MM.1S (cell line): ENCODE results near the gene C9orf43.
"Not testable (repeated sequence)": the region's sequence is repeated elsewhere in the genome, so short reads cannot be mapped to it uniquely, and the experiment has no call there.

Source experiments
- DNase-seq: peaks from one replicate; pipeline ENCODE4 v3.0.0-alpha.2; 2015
- H2AFZ ChIP-seq: fragments of 300-600 bp; sonication (generic); 2 replicates; pipeline ENCODE4 v1.6.0; 2016; ENCODE audit warnings: antibody characterized with exemption, low read length
- H3F3A ChIP-seq: fragments of 300-600 bp; sonication (generic); 2 replicates; pipeline ENCODE4 v1.6.1; 2016; ENCODE audit warnings: mild to moderate bottlenecking, antibody characterized with exemption, low read length, moderate library complexity, mixed read lengths; ENCODE audit not compliant: insufficient read depth
- H3K27ac ChIP-seq: fragments of 300-600 bp; sonication (generic); 2 replicates; pipeline ENCODE4 v1.5.1; 2016; ENCODE audit warnings: mild to moderate bottlenecking, low read length
- H3K27me3 ChIP-seq: fragments of 300-600 bp; sonication (generic); replicated peaks from 2 replicates; pipeline ENCODE4 v1.6.0; 2016; ENCODE audit warnings: low read length; ENCODE audit not compliant: insufficient read depth
- H3K36me3 ChIP-seq: fragments of 300-600 bp; sonication (generic); replicated peaks from 2 replicates; pipeline ENCODE4 v1.6.1; 2016; ENCODE audit warnings: mild to moderate bottlenecking, low read length, mixed read lengths; ENCODE audit not compliant: insufficient read depth
- H3K4me1 ChIP-seq: fragments of 300-600 bp; sonication (generic); 2 replicates; pipeline ENCODE4 v1.6.1; 2016; ENCODE audit warnings: low read length, mixed read lengths
- H3K4me2 ChIP-seq: fragments of 300-600 bp; sonication (generic); 2 replicates; pipeline ENCODE4 v1.6.0; 2016; ENCODE audit warnings: low read depth, low read length
- H3K4me3 ChIP-seq: fragments of 300-600 bp; sonication (generic); 2 replicates; pipeline ENCODE4 v1.5.1; 2016; ENCODE audit warnings: low read length, mixed read lengths
- H3K79me2 ChIP-seq: fragments of 300-600 bp; sonication (generic); 2 replicates; pipeline ENCODE4 v1.6.1; 2016; ENCODE audit warnings: mixed run types, low read length, mixed read lengths
- H3K9ac ChIP-seq: fragments of 300-600 bp; sonication (generic); 2 replicates; pipeline ENCODE4 v1.6.1; 2016; ENCODE audit warnings: low read length, mixed read lengths
- H3K9me2 ChIP-seq: fragments of 300-600 bp; sonication (generic); replicated peaks from 2 replicates; pipeline ENCODE4 v1.6.1; 2016; ENCODE audit warnings: mild to moderate bottlenecking, low read length, mixed read lengths; ENCODE audit not compliant: insufficient read depth
- H3K9me3 ChIP-seq: fragments of 300-600 bp; sonication (generic); replicated peaks from 2 replicates; pipeline ENCODE4 v1.6.1; 2016; ENCODE audit warnings: mild to moderate bottlenecking, low read length, mixed read lengths; ENCODE audit not compliant: insufficient read depth
- H4K20me1 ChIP-seq: fragments of 300-600 bp; sonication (generic); 2 replicates; pipeline ENCODE4 v1.6.1; 2016; ENCODE audit warnings: mild to moderate bottlenecking, low read length, moderate library complexity, mixed read lengths; ENCODE audit not compliant: insufficient read depth
- EZH2 ChIP-seq: fragments of 300-600 bp; sonication (generic); optimal IDR thresholded peaks from 2 replicates; pipeline ENCODE3; 2017; ENCODE audit warnings: low read depth, mild to moderate bottlenecking, antibody characterized with exemption, low read length, mixed read lengths
- EZH2phosphoT487 ChIP-seq: fragments of 300-600 bp; sonication (generic); IDR thresholded peaks from 2 replicates; pipeline ENCODE4 v1.6.1; 2018; ENCODE audit warnings: antibody characterized with exemption, low read length
- TF ChIP-seq, protein P1 (sequence below): fragments of 300-600 bp; sonication (generic); IDR thresholded peaks from 2 replicates; pipeline ENCODE4 v1.5.1; 2016; ENCODE audit warnings: antibody characterized with exemption, low read length, mixed read lengths

C9orf43 gene

DNA sequence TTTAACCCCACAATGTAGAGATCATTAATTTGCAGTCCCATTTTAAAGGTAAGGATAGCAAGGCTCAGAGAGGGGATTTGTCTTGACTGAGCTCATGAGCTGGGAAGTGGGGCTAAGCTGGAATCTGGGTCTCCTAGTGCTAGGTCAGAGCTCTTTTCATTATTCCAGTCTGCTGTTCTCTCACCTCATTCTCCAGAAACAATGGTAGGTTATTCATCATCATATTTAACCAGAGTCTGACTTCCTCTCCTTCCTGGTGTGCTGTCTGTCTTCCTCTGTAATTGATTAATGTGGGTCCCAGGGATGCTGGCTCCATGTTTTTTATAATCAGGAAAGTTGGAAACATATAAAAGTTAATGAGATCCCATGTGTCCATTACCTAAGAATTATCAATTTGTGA is 20.6 kb downstream of the C9orf43 start:
- no peak overlapping the region for H2AFZ ChIP-seq
- no peak for DNase-seq
- no peak overlapping the region for H3K4me2 ChIP-seq
- TF ChIP-seq EZH2, result no peak
- TF ChIP-seq, protein P1, sequence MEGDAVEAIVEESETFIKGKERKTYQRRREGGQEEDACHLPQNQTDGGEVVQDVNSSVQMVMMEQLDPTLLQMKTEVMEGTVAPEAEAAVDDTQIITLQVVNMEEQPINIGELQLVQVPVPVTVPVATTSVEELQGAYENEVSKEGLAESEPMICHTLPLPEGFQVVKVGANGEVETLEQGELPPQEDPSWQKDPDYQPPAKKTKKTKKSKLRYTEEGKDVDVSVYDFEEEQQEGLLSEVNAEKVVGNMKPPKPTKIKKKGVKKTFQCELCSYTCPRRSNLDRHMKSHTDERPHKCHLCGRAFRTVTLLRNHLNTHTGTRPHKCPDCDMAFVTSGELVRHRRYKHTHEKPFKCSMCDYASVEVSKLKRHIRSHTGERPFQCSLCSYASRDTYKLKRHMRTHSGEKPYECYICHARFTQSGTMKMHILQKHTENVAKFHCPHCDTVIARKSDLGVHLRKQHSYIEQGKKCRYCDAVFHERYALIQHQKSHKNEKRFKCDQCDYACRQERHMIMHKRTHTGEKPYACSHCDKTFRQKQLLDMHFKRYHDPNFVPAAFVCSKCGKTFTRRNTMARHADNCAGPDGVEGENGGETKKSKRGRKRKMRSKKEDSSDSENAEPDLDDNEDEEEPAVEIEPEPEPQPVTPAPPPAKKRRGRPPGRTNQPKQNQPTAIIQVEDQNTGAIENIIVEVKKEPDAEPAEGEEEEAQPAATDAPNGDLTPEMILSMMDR, result no peak
- TF ChIP-seq EZH2phosphoT487, result no peak
- H3K9me3 ChIP-seq, result no peaks in the 10 kb centered on the region
- H3K36me3 ChIP-seq, result no peaks in the 10 kb centered on the region
- no peak overlapping the region for H3K27ac ChIP-seq
- H3K9me2 ChIP-seq, result no peaks in the 10 kb centered on the region
- H3K4me1 ChIP-seq, result no peaks in the 10 kb centered on the region
- no peaks in the 10 kb centered on the region for H3K79me2 ChIP-seq
- H3F3A ChIP-seq, result no peaks in the 10 kb centered on the region
- H3K27me3 ChIP-seq, result no peaks in the 10 kb centered on the region
- H3K4me3 ChIP-seq, result no peak overlapping the region
- H3K9ac ChIP-seq, result no peak overlapping the region
- no peaks in the 10 kb centered on the region for H4K20me1 ChIP-seq

DNA sequence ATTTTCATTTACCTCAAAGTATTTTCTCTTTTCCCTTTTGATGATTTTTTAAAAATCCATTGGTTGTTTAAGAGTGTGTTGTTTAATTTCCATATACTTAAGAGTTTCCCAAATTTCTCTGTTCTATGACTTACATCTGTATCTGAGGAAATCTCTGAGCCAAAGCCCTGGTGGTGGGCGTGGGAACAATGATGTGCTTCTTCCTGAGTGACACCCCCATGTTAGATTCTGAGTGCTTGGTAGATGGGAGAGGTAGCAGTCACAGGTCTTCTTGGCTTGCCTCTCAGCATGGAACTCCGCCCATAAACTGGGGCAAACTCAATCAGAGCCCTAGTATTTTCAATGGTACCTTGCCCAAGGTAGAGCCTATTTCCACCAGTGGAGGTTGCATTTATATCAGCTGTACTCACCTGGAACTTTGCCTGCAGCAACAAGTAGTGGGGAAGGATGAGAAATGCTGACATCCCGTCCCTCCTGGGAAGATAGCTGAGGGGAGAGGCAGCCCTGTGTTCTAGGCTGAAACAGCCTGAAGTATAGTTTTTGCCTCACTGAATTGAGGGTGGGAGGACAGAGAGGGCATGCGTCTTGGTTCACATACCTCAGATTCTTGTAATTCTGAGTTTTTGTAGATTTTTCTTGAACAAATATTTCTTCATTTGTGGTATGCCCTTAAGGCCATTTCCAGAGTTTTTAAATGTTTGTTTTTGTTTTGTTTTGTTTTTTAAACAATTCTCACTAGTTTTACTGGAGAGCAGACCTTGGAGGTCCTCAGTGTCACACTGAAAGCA is 26.4 kb downstream of the C9orf43 start:
- TF ChIP-seq, protein P1, result no peak
- TF ChIP-seq EZH2, result no peak
- TF ChIP-seq EZH2phosphoT487, result no peak
- no peaks in the 10 kb centered on the region for H3K9me2 ChIP-seq
- no peaks in the 10 kb centered on the region for H3F3A ChIP-seq
- H3K27ac ChIP-seq, result no peak overlapping the region
- no peaks in the 10 kb centered on the region for H3K4me1 ChIP-seq
- DNase-seq, result no peak
- no peaks in the 10 kb centered on the region for H3K36me3 ChIP-seq
- no peaks in the 10 kb centered on the region for H3K9me3 ChIP-seq
- no peak overlapping the region for H3K4me3 ChIP-seq
- no peaks in the 10 kb centered on the region for H3K79me2 ChIP-seq
- H3K27me3 ChIP-seq, result no peaks in the 10 kb centered on the region
- no peaks in the 10 kb centered on the region for H4K20me1 ChIP-seq
- H3K4me2 ChIP-seq, result no peak overlapping the region
- H3K9ac ChIP-seq, result no peak overlapping the region
- H2AFZ ChIP-seq, result no peak overlapping the region

DNA sequence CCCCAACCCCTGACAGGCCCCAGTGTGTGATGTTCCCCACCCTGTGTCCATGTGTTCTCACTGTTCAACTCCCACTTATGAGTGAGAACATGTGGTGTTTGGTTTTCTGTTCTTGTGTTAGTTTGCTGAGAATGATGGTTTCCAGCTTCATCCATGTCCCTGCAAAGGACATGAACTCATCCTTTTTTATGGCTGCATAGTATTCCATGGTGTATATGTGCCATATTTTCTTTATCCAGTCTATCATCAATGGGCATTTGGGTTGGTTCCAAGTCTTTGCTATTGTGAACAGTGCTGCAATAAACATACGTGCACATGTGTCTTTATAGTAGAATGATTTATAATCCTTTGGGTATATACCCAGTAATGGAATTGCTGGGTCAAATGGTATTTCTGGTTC is 27.2 kb downstream of the C9orf43 start:
- not testable (repeated sequence) for H3K9me2 ChIP-seq, H3K27ac ChIP-seq, H3K9ac ChIP-seq, DNase-seq, H3K79me2 ChIP-seq, H3K9me3 ChIP-seq, H3K4me3 ChIP-seq, H3K4me2 ChIP-seq, H3K27me3 ChIP-seq, H2AFZ ChIP-seq, H3K36me3 ChIP-seq, H3F3A ChIP-seq, H4K20me1 ChIP-seq, H3K4me1 ChIP-seq

DNA sequence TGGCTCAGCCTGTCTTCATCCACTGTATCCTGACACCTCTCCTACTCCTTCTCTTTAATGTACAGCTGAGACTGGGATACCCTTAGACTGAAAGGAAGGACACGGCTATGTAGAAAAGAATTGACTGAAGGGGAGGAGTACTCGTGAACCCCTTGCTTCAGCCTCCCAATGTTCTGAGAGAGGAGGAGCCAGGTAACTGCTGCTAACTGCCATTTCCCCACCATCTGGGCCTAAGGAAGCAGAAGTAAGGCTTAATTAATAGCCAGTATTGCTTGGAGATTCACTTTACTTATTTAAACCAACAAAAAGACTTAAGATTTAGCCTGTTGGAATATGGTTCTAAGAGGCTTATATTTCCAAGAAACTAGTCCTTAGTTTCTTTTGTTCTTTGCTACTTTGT is 34.2 kb downstream of the C9orf43 start:
- H3K79me2 ChIP-seq, result no peaks in the 10 kb centered on the region
- H2AFZ ChIP-seq, result no peak overlapping the region
- H3K4me3 ChIP-seq, result no peak overlapping the region
- no peaks in the 10 kb centered on the region for H3K9me2 ChIP-seq
- no peaks in the 10 kb centered on the region for H3K9me3 ChIP-seq
- no peak overlapping the region for H3K27ac ChIP-seq
- no peaks in the 10 kb centered on the region for H3K27me3 ChIP-seq
- H3F3A ChIP-seq, result no peaks in the 10 kb centered on the region
- TF ChIP-seq, protein P1, result no peak
- TF ChIP-seq EZH2phosphoT487 (no peak), EZH2 (no peak)
- H3K36me3 ChIP-seq, result no peaks in the 10 kb centered on the region
- H3K9ac ChIP-seq, result no peak overlapping the region
- H3K4me2 ChIP-seq, result no peak overlapping the region
- no peaks in the 10 kb centered on the region for H4K20me1 ChIP-seq
- DNase-seq, result no peak
- no peaks in the 10 kb centered on the region for H3K4me1 ChIP-seq
